CD4-positive, alpha-beta T cell (primary cell): ENCODE results near the gene COL18A1. TPM values are rescaled to one million over a fixed set of nuclear protein-coding genes. Genes with fewer than 3 reads are reported as not detected.

Experiments used
- ATAC-seq: fragments of 200-7000 bp; cut with Tn5 transposase; one replicate; pipeline ENCODE4 v1.10.0; 2022; ENCODE audit warnings: mild to moderate bottlenecking; ENCODE audit not compliant: poor library complexity
- CTCF ChIA-PET: fragments of 350-600 bp; sonication (Branson Sonifier 250); formaldehyde crosslinking; loops from one replicate; lab custom pipeline; 2021; ENCODE audit warnings: antibody characterized with exemption, inconsistent platforms; lab: Charles Lee
- POLR2A ChIA-PET: fragments of 350-600 bp; sonication (Branson Sonifier 250); formaldehyde crosslinking; loops from one replicate; lab custom pipeline; 2021; ENCODE audit warnings: antibody characterized with exemption, inconsistent platforms; lab: Charles Lee
- DNase-seq, 14 experiments: peaks; one replicate each; pipeline ENCODE4 v3.0.0-alpha.2; 2013 to 2020; ENCODE audit warnings: mixed read lengths in 2 of 14
- H3K27ac ChIP-seq, 2 donors: one replicate each; pipeline versions ENCODE4 v1.5.1 to v1.7.0; 2013; ENCODE audit warnings: low read length in 2 of 2, low read depth in 1 of 2, mild to moderate bottlenecking in 1 of 2
- H3K27me3 ChIP-seq, 2 experiments: 1 replicate in 1 of 2; 2 replicates in 1 of 2; pipeline versions ENCODE4 v1.6.1 to v1.7.0; 2013; ENCODE audit warnings: low read length in 2 of 2, control low read depth in 1 of 2, mild to moderate bottlenecking in 1 of 2, moderate library complexity in 1 of 2; ENCODE audit not compliant: insufficient read depth in 2 of 2, control insufficient read depth in 1 of 2
- H3K36me3 ChIP-seq: one replicate; pipeline ENCODE4 v1.6.1; 2013; ENCODE audit warnings: low read length, control low read depth; ENCODE audit not compliant: insufficient read depth
- H3K4me1 ChIP-seq: one replicate; pipeline ENCODE4 v1.6.1; 2013; ENCODE audit warnings: low read length, control low read depth; ENCODE audit not compliant: insufficient read depth
- H3K4me3 ChIP-seq: one replicate; pipeline ENCODE4 v1.5.1; 2013; ENCODE audit warnings: mild to moderate bottlenecking, low read length, moderate library complexity
- H3K9me3 ChIP-seq, 2 experiments: 1 replicate in 1 of 2; 2 replicates in 1 of 2; pipeline versions ENCODE4 v1.6.1 to v1.7.0; 2013; ENCODE audit warnings: low read length in 2 of 2, mild to moderate bottlenecking in 2 of 2, control low read depth in 1 of 2, moderate library complexity in 1 of 2; ENCODE audit not compliant: control insufficient read depth in 1 of 2, insufficient read depth in 1 of 2
- H3K27ac Mint-ChIP-seq: one replicate; pipeline ENCODE4 v1.8.0; 2020; ENCODE audit warnings: mixed read lengths
- H3K27me3 Mint-ChIP-seq: one replicate; pipeline ENCODE4 v1.8.0; 2021; ENCODE audit warnings: mixed read lengths
- H3K36me3 Mint-ChIP-seq: one replicate; pipeline ENCODE4 v1.8.0; 2021; ENCODE audit warnings: low read depth, mixed read lengths
- H3K4me1 Mint-ChIP-seq: one replicate; pipeline ENCODE4 v1.8.0; 2021; ENCODE audit warnings: low read depth, mixed read lengths
- H3K4me3 Mint-ChIP-seq: one replicate; pipeline ENCODE4 v1.8.0; 2020; ENCODE audit warnings: mild to moderate bottlenecking, mixed read lengths
- H3K9me3 Mint-ChIP-seq: one replicate; pipeline ENCODE4 v1.8.0; 2020; ENCODE audit warnings: mixed read lengths
- intact Hi-C, 2 experiments: fragments of 100-400 bp; cut with DNase I in 1 of 2; cut with micrococcal nuclease in 1 of 2; formaldehyde crosslinking; loops; one replicate each; pipeline versions ENCODE4 v1.15.1 to v1.9.0; 2023 to 2025; cut with DNase I, micrococcal nuclease
- total RNA-seq, 174 experiments: library from RNA in 2 of 174; stranded (reverse) in 2 of 174; gene quantifications; one replicate each; pipeline ENCODE4 v1.2.3 and lab custom pipeline; 2021 to 2026
- TF ChIP-seq, protein P1 (sequence below): fragments of 200-600 bp; IDR thresholded peaks from one replicate; pipeline ENCODE4 v1.8.0; 2022; ENCODE audit warnings: antibody characterized with exemption, mild to moderate bottlenecking

COL18A1 gene
- total RNA-seq, 2 experiments from 2014 or later = 15.2 to 16.0 TPM

- TF ChIP-seq, protein P1, sequence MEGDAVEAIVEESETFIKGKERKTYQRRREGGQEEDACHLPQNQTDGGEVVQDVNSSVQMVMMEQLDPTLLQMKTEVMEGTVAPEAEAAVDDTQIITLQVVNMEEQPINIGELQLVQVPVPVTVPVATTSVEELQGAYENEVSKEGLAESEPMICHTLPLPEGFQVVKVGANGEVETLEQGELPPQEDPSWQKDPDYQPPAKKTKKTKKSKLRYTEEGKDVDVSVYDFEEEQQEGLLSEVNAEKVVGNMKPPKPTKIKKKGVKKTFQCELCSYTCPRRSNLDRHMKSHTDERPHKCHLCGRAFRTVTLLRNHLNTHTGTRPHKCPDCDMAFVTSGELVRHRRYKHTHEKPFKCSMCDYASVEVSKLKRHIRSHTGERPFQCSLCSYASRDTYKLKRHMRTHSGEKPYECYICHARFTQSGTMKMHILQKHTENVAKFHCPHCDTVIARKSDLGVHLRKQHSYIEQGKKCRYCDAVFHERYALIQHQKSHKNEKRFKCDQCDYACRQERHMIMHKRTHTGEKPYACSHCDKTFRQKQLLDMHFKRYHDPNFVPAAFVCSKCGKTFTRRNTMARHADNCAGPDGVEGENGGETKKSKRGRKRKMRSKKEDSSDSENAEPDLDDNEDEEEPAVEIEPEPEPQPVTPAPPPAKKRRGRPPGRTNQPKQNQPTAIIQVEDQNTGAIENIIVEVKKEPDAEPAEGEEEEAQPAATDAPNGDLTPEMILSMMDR = no peak
- no peaks in the 10 kb centered on the region for H3K36me3 ChIP-seq
- H3K4me3 ChIP-seq = no peak overlapping the region
- Mint-ChIP-seq H3K27ac (no peak overlapping the region), H3K36me3 (no peaks in the 10 kb centered on the region), H3K9me3 (no peaks in the 10 kb centered on the region), H3K4me3 (no peak overlapping the region), H3K4me1 (no peaks in the 10 kb centered on the region), H3K27me3 (peaks cover 5% of the 10 kb centered on the region)
- intact Hi-C loops = no loop called here
- no peak for ATAC-seq
- ChIA-PET POLR2A (interaction anchor here (1.3 kb wide), 1 partner anchor 164 kb away, joined by 3 read pairs; the partner anchor contains the start of gene POFUT2), CTCF (no interaction called here)
- H3K27me3 ChIP-seq = no peaks in the 10 kb centered on the region
- H3K27ac ChIP-seq = no peak overlapping the region
- no peak for DNase-seq
- H3K4me1 ChIP-seq = peaks cover 5% of the 10 kb centered on the region
- H3K9me3 ChIP-seq = peaks cover 0 to 7% of the 10 kb centered on the region in 2 experiments
Observed at GRCh38 chr21:45451771-45452182, 46.8 kb downstream of the COL18A1 start.

- H3K9me3 ChIP-seq = peaks cover 0 to 5% of the 10 kb centered on the region in 2 experiments
- H3K36me3 ChIP-seq = no peaks in the 10 kb centered on the region
- no peaks in the 10 kb centered on the region for H3K9me3 Mint-ChIP-seq
- no peak overlapping the region for H3K27ac Mint-ChIP-seq
- ATAC-seq = no peak
- CTCF ChIA-PET = no interaction called here
- no peak overlapping the region for H3K4me3 Mint-ChIP-seq
- peaks cover 5% of the 10 kb centered on the region for H3K4me1 ChIP-seq
- intact Hi-C loops = no loop called here
- POLR2A ChIA-PET = no interaction called here
- H3K36me3 Mint-ChIP-seq = no peaks in the 10 kb centered on the region
- no peak for DNase-seq
- no peak overlapping the region for H3K4me3 ChIP-seq
- H3K4me1 Mint-ChIP-seq = no peaks in the 10 kb centered on the region
- H3K27me3 ChIP-seq = no peaks in the 10 kb centered on the region
- H3K27ac ChIP-seq = no peak overlapping the region
- H3K27me3 Mint-ChIP-seq = peaks cover 5% of the 10 kb centered on the region
- TF ChIP-seq, protein P1 = no peak
Observed at GRCh38 chr21:45452696-45453307, 47.8 kb downstream of the COL18A1 start.

DNA sequence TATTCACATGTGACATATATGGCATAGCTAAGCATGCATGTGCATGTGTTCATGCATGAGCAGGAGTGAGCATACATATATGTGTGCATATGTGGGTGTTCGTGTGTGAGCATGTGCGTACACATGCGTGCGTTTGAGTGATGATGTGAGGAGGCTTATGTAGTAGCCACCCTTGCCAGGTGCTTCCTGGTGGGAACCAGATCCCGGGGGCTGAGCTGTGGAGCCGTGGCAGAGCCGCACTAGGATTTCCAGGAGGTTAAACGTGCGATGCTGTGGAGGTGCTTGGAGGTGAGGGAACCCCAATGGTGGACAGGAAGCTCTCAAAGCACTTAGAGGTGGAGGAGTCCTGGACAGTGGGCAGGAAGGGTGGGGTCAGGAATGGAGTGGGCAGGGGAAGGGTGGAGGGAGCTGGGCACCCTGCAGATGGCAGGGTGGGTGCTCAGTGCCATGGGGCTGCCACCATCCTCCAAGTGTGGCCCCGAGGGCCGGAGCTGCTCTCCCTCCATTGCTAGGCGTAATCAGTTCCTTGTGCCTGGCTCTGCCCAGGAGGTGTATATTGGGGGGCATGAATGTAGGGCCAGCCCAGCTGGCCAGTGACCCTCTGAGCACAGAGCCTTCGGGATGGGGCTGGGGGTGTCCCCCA is 48.5 kb downstream of the COL18A1 start:
- intact Hi-C loops = no loop called here
- H3K9me3 ChIP-seq = peaks cover 0 to 5% of the 10 kb centered on the region in 2 experiments
- H3K4me3 ChIP-seq = no peak overlapping the region
- POLR2A ChIA-PET = no interaction called here
- ATAC-seq = no peak
- Mint-ChIP-seq H3K27me3 (no peaks in the 10 kb centered on the region), H3K36me3 (no peaks in the 10 kb centered on the region), H3K9me3 (no peaks in the 10 kb centered on the region), H3K27ac (no peak overlapping the region), H3K4me3 (no peak overlapping the region), H3K4me1 (no peaks in the 10 kb centered on the region)
- TF ChIP-seq, protein P1 = no peak
- CTCF ChIA-PET = no interaction called here
- H3K36me3 ChIP-seq = no peaks in the 10 kb centered on the region
- no peaks in the 10 kb centered on the region for H3K27me3 ChIP-seq
- no peak overlapping the region for H3K27ac ChIP-seq
- DNase-seq = no peak
- peaks cover 5% of the 10 kb centered on the region for H3K4me1 ChIP-seq
